NK-92 treated with Interleukin-12 subunit alpha and Interleukin-12 subunit beta, amount 100 ng/mL, for 24 hours (cell line): ENCODE measurements around the gene CCDC24.

Experiments
- DNase-seq: peaks from one replicate; lab custom pipeline; 2025; lab: John Stamatoyannopoulos, UW

CCDC24 gene

GRCh38 chr1:44040418-44040817 lies 49.0 kb downstream of the CCDC24 start:
- DNase-seq, result no peak

GRCh38 chr1:44040846-44041245 lies 49.4 kb downstream of the CCDC24 start:
- DNase-seq, result no peak

GRCh38 chr1:44043176-44044070 lies 52.0 kb downstream of the CCDC24 start:
- no peak for DNase-seq

GRCh38 chr1:44044071-44044801 lies 52.8 kb downstream of the CCDC24 start:
- DNase-seq, result no peak

- no peak for DNase-seq
Observed at GRCh38 chr1:44045064-44045463, 53.7 kb downstream of the CCDC24 start.
